Ovary (tissue), 3 donors: ENCODE data around the gene NPPB.

Experiments used
- CTCF ChIP-seq, 3 donors: fragments of 450-650 bp in 2 of 3; fragments of 200-600 bp in 1 of 3; IDR thresholded peaks; one replicate each; pipeline versions ENCODE4 v1.5.1 to v1.8.0; 2016 to 2022; ENCODE audit warnings: antibody characterized with exemption in 3 of 3, mild to moderate bottlenecking in 1 of 3
- EP300 ChIP-seq: sonication (generic); formaldehyde crosslinking; IDR thresholded peaks from one replicate; pipeline ENCODE4 v1.6.1; 2017; ENCODE audit warnings: antibody characterized with exemption
- POLR2A ChIP-seq: fragments of 450-650 bp; IDR thresholded peaks from one replicate; pipeline ENCODE4 v1.6.1; 2017; ENCODE audit warnings: antibody characterized with exemption, mild to moderate bottlenecking, moderate library complexity
- donor health status: DM: no; HTN: no; CAD: no.

- TF ChIP-seq CTCF (IDR thresholded peaks at IDR 0.05) (no peak), POLR2A (no peak), EP300 (no peak)
Measured at GRCh38 chr1:11873395-11874257, 14.9 kb upstream of the NPPB start.
